Natural killer cell treated with Interleukin-12 subunit alpha and Interleukin-12 subunit beta and Interleukin-15 and Interleukin-18, amount 100 ng/mL, for 72 hours (primary cell): ENCODE measurements around the gene CGB1. TPM values are rescaled to one million over a fixed set of nuclear protein-coding genes. Genes with fewer than 3 reads are reported as not detected.
A peak's percentile ranks its signal among the peaks of the same experiment; 100 is the strongest.
"Not testable (repeated sequence)": the region's sequence is repeated elsewhere in the genome, so short reads cannot be mapped to it uniquely, and the experiment has no call there.

ENCODE experiments used
- ATAC-seq, 2 donors: fragments of 150-1000 bp; cut with Tn5 transposase in 1 of 2; sonication (Bioruptor Pico), chemical (Tn5 transposase) in 1 of 2; 2 replicates each; pipeline ENCODE4 v1.10.0; 2021
- DNase-seq: peaks from one replicate; pipeline ENCODE4 v3.0.0; 2022; ENCODE audit warnings: low spot score
- H3K27ac Mint-ChIP-seq, 2 donors: 1 replicate in 1 of 2; 2 replicates in 1 of 2; pipeline ENCODE4 v1.8.0; 2022; ENCODE audit warnings: mixed read lengths in 2 of 2, mild to moderate bottlenecking in 1 of 2, moderate library complexity in 1 of 2
- H3K27me3 Mint-ChIP-seq, 2 donors: 1 replicate in 1 of 2; 2 replicates in 1 of 2; pipeline ENCODE4 v1.8.0; 2022; ENCODE audit warnings: mixed read lengths in 2 of 2
- H3K36me3 Mint-ChIP-seq: one replicate; pipeline ENCODE4 v1.8.0; 2022; ENCODE audit warnings: mixed read lengths
- H3K4me1 Mint-ChIP-seq, 2 donors: 1 replicate in 1 of 2; 2 replicates in 1 of 2; pipeline ENCODE4 v1.8.0; 2022; ENCODE audit warnings: low read depth in 2 of 2, mixed read lengths in 2 of 2, mild to moderate bottlenecking in 1 of 2
- H3K4me3 Mint-ChIP-seq: one replicate; pipeline ENCODE4 v1.8.0; 2022; ENCODE audit warnings: mixed read lengths
- H3K9me3 Mint-ChIP-seq: 2 replicates; pipeline ENCODE4 v1.8.0; 2022; ENCODE audit warnings: mixed read lengths
- total RNA-seq, 2 donors: library from RNA; stranded (reverse); gene quantifications; one replicate each; pipeline ENCODE4 v1.2.3, GENCODE V29; 2022

The CGB1 gene
- total RNA-seq, 2 donors from 2014 or later: not detected

GRCh38 chr19:49024233-49024632 is 12.5 kb downstream of the CGB1 start, which contains the start of gene CGB3:
TSS of gene CGB3 (minus strand) at chr19:49024333. CDS start at chr19:49023971, 362 bp downstream.
- not testable (repeated sequence) for H3K9me3 Mint-ChIP-seq, H3K4me3 Mint-ChIP-seq, DNase-seq, H3K27ac Mint-ChIP-seq, ATAC-seq, H3K27me3 Mint-ChIP-seq, H3K36me3 Mint-ChIP-seq
- H3K4me1 Mint-ChIP-seq: peaks cover 12 to 13% of the 10 kb centered on the region in 2 donors

GRCh38 chr19:49022116-49022515 is 14.6 kb downstream of the CGB1 start:
- peaks cover 0 to 6% of the 10 kb centered on the region in 2 donors for H3K27me3 Mint-ChIP-seq
- peaks cover 17 to 22% of the 10 kb centered on the region in 2 donors for H3K4me1 Mint-ChIP-seq
- H3K4me3 Mint-ChIP-seq: no peak overlapping the region
- DNase-seq (no peak), ATAC-seq (no peak)
- no peaks in the 10 kb centered on the region for H3K36me3 Mint-ChIP-seq
- H3K9me3 Mint-ChIP-seq: no peaks in the 10 kb centered on the region
- no peak overlapping the region for H3K27ac Mint-ChIP-seq

DNA sequence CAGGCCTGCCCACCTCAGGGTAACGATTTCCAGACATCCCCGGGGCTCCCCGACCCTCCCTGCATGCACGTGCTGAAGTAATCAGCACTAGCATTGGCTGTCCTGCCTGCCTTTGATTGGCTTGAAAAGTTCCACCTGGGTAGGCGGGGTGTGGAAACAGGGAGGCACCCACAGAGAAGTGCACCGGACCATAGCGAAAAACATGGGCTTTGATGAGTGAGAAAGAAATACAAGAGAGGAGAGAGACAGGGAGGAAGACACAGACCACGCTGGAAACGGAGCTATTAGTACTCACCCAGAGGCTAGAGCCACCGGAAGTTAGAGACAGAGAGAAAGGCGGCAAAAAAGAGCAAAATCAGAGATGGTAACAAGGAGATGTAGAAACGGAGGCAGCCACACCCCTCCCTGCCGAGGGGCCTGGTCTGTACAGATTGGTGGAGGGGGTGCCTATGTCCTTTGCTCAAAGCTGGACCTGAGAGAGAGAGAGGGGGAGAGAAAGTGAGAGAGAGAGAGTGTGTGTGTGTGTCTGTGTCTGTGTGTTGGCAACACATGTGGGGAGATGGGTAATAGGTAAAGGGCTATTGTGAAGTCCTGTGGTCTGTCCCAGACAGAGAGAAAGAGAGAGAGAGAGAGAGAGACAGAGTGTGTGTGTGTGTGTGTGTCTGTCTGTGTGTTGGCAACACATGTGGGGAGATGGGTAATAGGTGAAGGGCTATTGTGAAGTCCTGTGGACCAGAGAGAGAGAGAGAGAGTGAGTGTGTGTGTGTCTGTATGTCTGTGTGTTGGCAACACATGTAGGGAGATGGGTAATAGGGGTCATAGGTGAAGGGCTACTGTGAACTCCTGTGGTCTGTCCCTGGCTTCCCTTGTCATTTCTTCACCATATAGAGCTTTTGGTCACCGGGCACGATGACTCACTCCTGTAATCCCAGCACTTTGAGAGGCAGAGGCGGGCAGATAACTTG is 15.5 kb downstream of the CGB1 start:
- no peaks in the 10 kb centered on the region for H3K9me3 Mint-ChIP-seq
- H3K36me3 Mint-ChIP-seq: no peaks in the 10 kb centered on the region
- peaks cover 17 to 24% of the 10 kb centered on the region in 2 donors for H3K4me1 Mint-ChIP-seq
- DNase-seq (no peak), ATAC-seq (peak; percentile 48 to 59)
- H3K27me3 Mint-ChIP-seq: peaks cover 0 to 6% of the 10 kb centered on the region in 2 donors
- peak overlapping the region; percentile 7 for H3K4me3 Mint-ChIP-seq
- no peak overlapping the region for H3K27ac Mint-ChIP-seq

- no peaks in the 10 kb centered on the region for H3K36me3 Mint-ChIP-seq
- peaks cover 0 to 6% of the 10 kb centered on the region in 2 donors for H3K27me3 Mint-ChIP-seq
- no peak for DNase-seq
- H3K9me3 Mint-ChIP-seq: no peaks in the 10 kb centered on the region
- peak overlapping the region; percentile 89 for H3K4me3 Mint-ChIP-seq
- H3K4me1 Mint-ChIP-seq: peaks cover 17 to 28% of the 10 kb centered on the region in 2 donors
- no peak overlapping the region for H3K27ac Mint-ChIP-seq
- ATAC-seq: no peak
Measured at GRCh38 chr19:49020342-49020741, 16.4 kb downstream of the CGB1 start.

- DNase-seq: no peak
- Mint-ChIP-seq H3K27me3 (peaks cover 0 to 6% of the 10 kb centered on the region in 2 donors), H3K9me3 (no peaks in the 10 kb centered on the region), H3K36me3 (no peaks in the 10 kb centered on the region), H3K27ac (peak overlapping the region; percentile 47 to 74), H3K4me3 (peak overlapping the region; percentile 89), H3K4me1 (peaks cover 17 to 28% of the 10 kb centered on the region in 2 donors)
- peak; percentile 50 to 70 for ATAC-seq
Measured at GRCh38 chr19:49019242-49019932, 17.3 kb downstream of the CGB1 start.

DNA sequence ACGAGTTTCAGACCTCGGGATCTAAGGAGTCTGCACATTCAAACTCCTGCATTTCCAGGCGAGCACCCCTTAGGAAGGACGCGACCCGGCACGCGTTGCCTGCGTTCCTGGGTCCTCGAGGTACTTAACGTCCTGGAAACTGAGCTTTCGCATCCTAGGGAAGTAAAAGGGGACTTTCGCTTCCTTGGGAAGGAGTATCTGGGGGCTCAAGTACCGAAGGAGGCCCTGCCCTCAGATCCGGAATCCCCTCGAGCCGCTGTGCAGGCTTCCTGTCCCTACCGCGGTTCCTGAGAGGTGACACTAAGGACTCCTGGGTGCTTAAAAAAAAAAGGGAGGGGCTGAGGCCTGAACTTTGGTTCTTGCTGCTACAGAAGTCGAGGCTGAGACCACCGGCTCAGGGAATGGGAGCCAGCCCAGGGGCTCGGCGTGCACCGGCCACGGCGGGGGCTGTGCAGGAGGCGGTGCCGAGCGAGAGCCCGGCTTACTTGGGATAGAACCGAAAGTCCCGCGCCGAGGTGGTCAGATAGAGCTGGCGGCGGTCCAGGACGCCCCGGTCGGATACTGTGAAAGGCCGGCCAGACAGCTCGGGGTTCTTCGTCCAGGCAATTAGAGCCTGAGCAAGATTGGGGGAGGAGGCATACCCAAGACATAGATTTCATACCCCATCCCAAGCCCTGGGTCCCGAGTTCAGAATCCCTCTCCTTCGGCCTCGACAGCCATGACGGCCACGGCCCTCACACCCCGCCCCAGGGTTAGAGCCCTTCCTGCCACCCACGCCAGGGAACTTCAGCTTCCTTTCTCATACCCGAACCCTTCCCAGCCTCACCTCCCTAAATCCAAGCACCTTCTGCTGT is 18.1 kb downstream of the CGB1 start:
- H3K27ac Mint-ChIP-seq: peak overlapping the region; percentile 47 to 74
- H3K4me1 Mint-ChIP-seq: peaks cover 17 to 28% of the 10 kb centered on the region in 2 donors
- peak overlapping the region; percentile 89 for H3K4me3 Mint-ChIP-seq
- DNase-seq, H3K9me3 Mint-ChIP-seq, H3K36me3 Mint-ChIP-seq, H3K27me3 Mint-ChIP-seq: not testable (repeated sequence)
- ATAC-seq: peak in 1 of 2 donors; percentile 25

GRCh38 chr19:49017666-49018351 is 18.9 kb downstream of the CGB1 start:
- H3K4me1 Mint-ChIP-seq: peaks cover 17 to 28% of the 10 kb centered on the region in 2 donors
- H3K27me3 Mint-ChIP-seq: peaks cover 0 to 6% of the 10 kb centered on the region in 2 donors
- no peaks in the 10 kb centered on the region for H3K36me3 Mint-ChIP-seq
- H3K4me3 Mint-ChIP-seq: peak overlapping the region; percentile 89
- ATAC-seq (peak; percentile 78 to 81), DNase-seq (peak; percentile 74)
- H3K9me3 Mint-ChIP-seq: no peaks in the 10 kb centered on the region
- no peak overlapping the region for H3K27ac Mint-ChIP-seq

- H3K9me3 Mint-ChIP-seq: no peaks in the 10 kb centered on the region
- H3K4me3 Mint-ChIP-seq: peak within 1 kb of the TSS; percentile 89
- H3K4me1 Mint-ChIP-seq: peaks cover 17 to 28% of the 10 kb centered on the region in 2 donors
- peaks cover 0 to 6% of the 10 kb centered on the region in 2 donors for H3K27me3 Mint-ChIP-seq
- ATAC-seq (no peak), DNase-seq (no peak)
- H3K36me3 Mint-ChIP-seq: no peaks in the 10 kb centered on the region
- no peak within 1 kb of the TSS for H3K27ac Mint-ChIP-seq
Measured at GRCh38 chr19:49017041-49017665, 19.5 kb downstream of the CGB1 start, which contains the start of gene LHB. TSS of gene LHB (minus strand) at chr19:49017091. CDS start at chr19:49017081, 10 bp downstream.

- ATAC-seq (no peak), DNase-seq (no peak)
- no peaks in the 10 kb centered on the region for H3K9me3 Mint-ChIP-seq
- H3K27me3 Mint-ChIP-seq: peaks cover 0 to 3% of the 10 kb centered on the region in 2 donors
- no peaks in the 10 kb centered on the region for H3K36me3 Mint-ChIP-seq
- H3K27ac Mint-ChIP-seq: no peak overlapping the region
- peaks cover 13 to 24% of the 10 kb centered on the region in 2 donors for H3K4me1 Mint-ChIP-seq
- no peak overlapping the region for H3K4me3 Mint-ChIP-seq
Measured at GRCh38 chr19:49016067-49016839, 20.4 kb downstream of the CGB1 start.

DNA sequence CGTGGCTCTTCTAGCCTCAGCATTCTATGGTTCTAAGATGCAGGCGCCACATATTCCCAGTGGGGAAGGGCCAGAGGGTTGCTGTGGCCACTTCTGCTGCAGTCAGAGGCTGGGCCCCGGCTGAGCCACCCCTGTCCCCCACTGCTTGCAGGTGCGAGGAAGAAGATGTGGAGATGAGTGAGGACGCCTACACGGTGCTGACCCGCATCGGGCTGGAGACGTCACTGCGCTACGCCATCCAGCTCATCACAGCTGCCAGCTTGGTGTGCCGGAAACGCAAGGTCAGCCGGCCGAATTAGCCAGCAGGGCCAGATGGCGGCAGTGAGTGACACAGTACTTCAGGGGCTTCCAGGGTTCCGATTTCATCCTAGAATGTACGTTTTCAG is 21.8 kb downstream of the CGB1 start:
- ATAC-seq (no peak), DNase-seq (no peak)
- Mint-ChIP-seq H3K4me3 (no peak overlapping the region), H3K36me3 (no peaks in the 10 kb centered on the region), H3K27ac (no peak overlapping the region), H3K9me3 (no peaks in the 10 kb centered on the region), H3K27me3 (peaks cover 0 to 2% of the 10 kb centered on the region in 2 donors), H3K4me1 (peaks cover 8 to 23% of the 10 kb centered on the region in 2 donors)

GRCh38 chr19:49014123-49014869 is 22.4 kb downstream of the CGB1 start:
- no peak overlapping the region for H3K4me3 Mint-ChIP-seq
- H3K9me3 Mint-ChIP-seq: no peaks in the 10 kb centered on the region
- H3K36me3 Mint-ChIP-seq: no peaks in the 10 kb centered on the region
- peaks cover 0 to 2% of the 10 kb centered on the region in 2 donors for H3K27me3 Mint-ChIP-seq
- no peak overlapping the region for H3K27ac Mint-ChIP-seq
- no peak for ATAC-seq
- peaks cover 6 to 19% of the 10 kb centered on the region in 2 donors for H3K4me1 Mint-ChIP-seq
- DNase-seq: no peak
